ENCODE results near the gene COG5.
"Not testable (repeated sequence)": the region's sequence is repeated elsewhere in the genome, so short reads cannot be mapped to it uniquely, and the experiment has no call there.

Gene COG5

DNA sequence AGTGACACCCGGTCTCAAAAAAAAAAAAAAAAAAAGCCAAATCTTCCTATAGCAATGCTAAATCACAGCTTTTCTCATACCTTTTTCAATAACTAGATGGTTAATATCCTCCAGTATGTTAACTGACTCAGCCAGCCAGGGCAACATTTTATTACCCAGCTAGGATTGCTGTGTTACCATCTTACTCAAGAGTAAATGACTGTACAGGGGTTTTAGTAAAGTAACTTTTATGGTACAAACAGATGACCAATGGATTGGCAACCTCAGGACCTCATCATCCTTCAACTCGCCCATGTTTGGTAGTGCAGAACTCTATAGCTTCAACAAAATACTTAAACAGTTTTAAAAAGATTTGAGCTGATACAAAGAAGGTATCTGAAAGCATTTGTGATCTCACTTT is 335.4 kb downstream of the COG5 start:
- DNase-seq (ENCODE audit: low read depth) = no peak
- TF ChIP-seq, protein P1, sequence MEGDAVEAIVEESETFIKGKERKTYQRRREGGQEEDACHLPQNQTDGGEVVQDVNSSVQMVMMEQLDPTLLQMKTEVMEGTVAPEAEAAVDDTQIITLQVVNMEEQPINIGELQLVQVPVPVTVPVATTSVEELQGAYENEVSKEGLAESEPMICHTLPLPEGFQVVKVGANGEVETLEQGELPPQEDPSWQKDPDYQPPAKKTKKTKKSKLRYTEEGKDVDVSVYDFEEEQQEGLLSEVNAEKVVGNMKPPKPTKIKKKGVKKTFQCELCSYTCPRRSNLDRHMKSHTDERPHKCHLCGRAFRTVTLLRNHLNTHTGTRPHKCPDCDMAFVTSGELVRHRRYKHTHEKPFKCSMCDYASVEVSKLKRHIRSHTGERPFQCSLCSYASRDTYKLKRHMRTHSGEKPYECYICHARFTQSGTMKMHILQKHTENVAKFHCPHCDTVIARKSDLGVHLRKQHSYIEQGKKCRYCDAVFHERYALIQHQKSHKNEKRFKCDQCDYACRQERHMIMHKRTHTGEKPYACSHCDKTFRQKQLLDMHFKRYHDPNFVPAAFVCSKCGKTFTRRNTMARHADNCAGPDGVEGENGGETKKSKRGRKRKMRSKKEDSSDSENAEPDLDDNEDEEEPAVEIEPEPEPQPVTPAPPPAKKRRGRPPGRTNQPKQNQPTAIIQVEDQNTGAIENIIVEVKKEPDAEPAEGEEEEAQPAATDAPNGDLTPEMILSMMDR (IDR thresholded peaks at IDR 0.05; ENCODE audit: low read depth, low read length, missing control alignments) = no peak
- in situ Hi-C loops (cut with HindIII; ENCODE audit: low sequenced_read_pairs) = no loop called here
- H3K4me3 ChIP-seq (ENCODE audit: low read depth, low read length) = no peak overlapping the region

DNA sequence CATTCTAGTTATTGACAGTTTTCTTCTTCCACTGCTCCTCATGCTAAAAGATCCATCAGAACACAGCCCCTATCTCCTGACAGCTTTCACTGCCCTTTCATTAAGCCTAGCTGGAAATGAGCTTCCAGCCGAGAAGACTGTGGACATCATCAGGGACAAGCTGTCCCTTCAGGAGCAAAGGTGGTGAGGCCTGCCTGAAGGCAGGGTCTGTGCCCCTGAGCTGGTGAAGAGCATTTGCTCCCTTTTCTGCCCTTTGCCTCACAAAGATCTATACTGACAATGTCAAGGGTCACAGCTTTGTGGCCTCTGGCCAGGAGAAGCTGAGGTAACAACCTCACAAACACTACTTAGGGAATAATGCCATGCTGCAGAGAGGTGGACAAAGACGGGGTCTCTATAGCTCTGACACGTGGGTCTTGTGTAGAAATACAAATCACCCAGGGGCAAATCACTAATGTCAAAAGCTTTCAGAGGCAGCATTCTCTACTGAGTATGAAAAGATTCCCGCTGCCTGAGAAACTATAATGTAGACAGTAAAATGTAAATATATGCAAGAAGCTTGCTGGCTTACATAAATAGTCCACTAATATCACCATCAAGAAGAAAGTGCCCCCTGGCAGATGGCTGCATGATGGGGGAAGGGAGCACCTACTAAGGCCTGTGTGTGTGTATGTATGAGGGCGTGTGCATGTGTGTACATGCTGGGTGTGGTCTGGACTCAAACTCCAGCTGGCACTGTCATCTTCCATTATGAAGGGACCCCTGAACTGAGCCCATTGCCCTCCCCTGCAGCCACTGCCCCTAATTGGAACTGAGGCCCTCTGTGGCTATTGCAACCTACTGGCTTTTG is 339.1 kb downstream of the COG5 start:
- DNase-seq (ENCODE audit: low read depth) = no peak
- TF ChIP-seq, protein P1 (IDR thresholded peaks at IDR 0.05; ENCODE audit: low read depth, low read length, missing control alignments) = no peak
- in situ Hi-C loops (cut with HindIII; ENCODE audit: low sequenced_read_pairs) = no loop called here
- no peak overlapping the region for H3K4me3 ChIP-seq (ENCODE audit: low read depth, low read length)

DNA sequence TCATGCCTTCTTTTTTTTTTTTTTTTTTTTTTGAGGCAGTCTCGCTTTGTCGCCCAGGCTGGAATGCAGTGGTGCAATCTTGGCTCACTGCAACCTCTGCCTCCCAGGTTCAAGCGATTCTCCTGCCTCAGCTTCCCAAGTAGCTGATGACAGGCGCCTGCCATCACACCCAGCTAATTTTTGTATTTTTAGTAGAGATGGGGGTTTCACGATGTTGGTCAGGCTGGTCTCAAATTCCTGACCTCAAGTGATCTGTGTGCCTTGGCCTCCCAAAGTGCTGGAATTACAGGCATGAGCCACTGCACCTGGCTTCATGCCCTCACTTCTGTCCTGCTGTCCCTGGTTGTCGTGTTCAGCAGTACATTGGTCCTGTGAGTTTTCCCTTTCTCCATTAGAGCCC is 342.9 kb downstream of the COG5 start:
- H3K4me3 ChIP-seq (ENCODE audit: low read depth, low read length); DNase-seq (ENCODE audit: low read depth); in situ Hi-C loops (cut with HindIII; ENCODE audit: low sequenced_read_pairs): not testable (repeated sequence)

DNA sequence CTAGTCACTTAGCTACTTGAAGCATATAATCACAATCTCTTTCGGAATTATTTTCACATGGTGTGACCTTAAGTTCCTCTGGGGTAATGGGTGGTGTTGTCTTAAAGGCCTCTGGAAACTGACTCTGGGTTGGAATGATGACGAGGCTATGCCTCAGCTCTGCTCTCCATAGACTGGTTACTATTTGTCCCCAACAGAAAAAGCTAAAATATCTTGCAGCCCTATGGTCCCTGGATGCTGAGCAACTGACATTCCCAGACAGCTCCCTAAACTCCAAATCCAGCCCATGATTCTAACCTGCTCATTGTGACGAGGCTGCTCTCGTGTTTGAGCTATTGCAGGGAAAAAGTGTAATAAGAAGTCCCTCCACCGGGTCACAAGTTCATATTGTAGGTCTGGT is 343.4 kb downstream of the COG5 start:
- DNase-seq (ENCODE audit: low read depth) = no peak
- in situ Hi-C loops (cut with HindIII; ENCODE audit: low sequenced_read_pairs) = no loop called here
- TF ChIP-seq, protein P1 (IDR thresholded peaks at IDR 0.05; ENCODE audit: low read depth, low read length, missing control alignments) = no peak
- no peak overlapping the region for H3K4me3 ChIP-seq (ENCODE audit: low read depth, low read length)

DNA sequence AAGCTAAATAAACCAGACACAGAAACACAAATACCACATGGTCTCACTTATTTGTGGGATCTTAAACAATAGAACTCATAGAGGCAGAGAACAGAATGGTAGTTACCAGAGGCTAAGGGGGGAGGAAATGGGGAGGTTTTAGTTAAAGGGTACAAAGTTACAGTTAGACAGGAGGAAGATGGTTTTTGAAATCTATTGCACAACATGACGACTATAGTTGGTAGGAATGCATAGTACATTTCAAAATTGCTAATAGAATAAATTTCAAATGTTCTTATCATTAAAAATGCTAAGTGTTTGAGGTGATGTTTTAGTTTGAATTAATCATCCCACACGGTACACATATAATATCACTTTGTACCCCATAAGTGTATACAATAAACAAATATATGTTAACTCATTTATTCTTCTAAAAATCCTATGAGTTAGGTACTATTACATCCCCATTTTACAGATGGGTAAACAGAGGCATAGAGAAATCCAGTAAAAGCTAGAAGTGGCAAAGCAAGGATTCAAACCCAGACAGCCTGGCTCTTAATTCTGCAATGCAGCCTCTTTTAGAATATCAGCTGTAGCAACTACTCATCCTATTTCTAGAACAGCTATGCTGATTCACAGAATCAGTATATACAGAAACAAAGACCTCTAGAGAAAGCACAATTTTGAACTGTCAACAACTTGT is 344.0 kb downstream of the COG5 start:
- no peak overlapping the region for H3K4me3 ChIP-seq (ENCODE audit: low read depth, low read length)
- no peak for DNase-seq (ENCODE audit: low read depth)
- TF ChIP-seq, protein P1 (IDR thresholded peaks at IDR 0.05; ENCODE audit: low read depth, low read length, missing control alignments) = no peak
- in situ Hi-C loops (cut with HindIII; ENCODE audit: low sequenced_read_pairs) = no loop called here

DNA sequence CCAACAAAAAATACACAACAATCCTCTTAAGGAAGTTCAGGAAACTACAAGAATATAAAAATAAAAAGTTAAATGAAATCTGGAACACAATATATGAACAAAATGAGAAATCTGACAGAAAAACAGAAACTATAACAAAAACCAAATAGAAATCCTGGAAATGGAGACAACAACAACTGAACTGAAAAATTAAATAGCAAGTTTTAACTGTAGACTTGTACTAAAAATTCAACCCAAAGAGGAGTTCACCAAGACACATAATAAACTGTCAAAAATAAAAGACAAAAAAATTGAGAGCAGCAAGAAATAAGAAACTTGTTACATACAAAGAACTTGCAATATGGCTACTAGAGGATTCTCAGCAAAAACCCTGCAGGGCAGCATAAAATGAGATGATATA is 349.8 kb downstream of the COG5 start:
- in situ Hi-C loops (cut with HindIII; ENCODE audit: low sequenced_read_pairs) = no loop called here
- no peak for DNase-seq (ENCODE audit: low read depth)
- TF ChIP-seq, protein P1 (IDR thresholded peaks at IDR 0.05; ENCODE audit: low read depth, low read length, missing control alignments) = no peak
- no peak overlapping the region for H3K4me3 ChIP-seq (ENCODE audit: low read depth, low read length)

DNA sequence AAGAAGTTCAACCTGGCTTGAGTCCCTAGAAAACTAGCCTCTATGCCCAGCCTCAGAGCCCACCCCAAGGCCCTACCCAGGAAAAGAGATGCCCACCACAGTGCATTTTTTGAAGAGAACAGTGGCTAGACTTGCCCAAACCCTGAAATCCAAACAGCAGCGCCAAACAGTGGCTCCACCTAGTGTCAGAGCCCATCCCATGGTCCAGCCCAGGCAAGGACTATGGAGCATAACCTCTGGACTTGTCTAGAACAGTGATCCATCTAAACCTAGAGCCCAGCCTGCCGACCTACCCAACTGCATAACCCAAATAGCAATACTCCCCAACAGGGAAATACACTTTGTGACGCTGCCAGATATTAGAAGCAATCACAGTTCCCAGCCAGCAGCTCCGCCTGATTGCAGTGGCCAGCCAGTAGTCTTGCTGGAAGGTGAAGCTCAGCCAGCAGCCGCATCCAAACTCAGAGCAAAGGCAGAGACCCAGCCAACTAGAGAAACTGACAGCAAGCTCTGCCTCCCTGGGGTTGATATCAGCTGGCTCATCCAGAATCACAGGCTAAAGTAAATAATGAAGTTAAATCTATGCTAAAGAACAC is 350.4 kb downstream of the COG5 start:
- in situ Hi-C loops (cut with HindIII; ENCODE audit: low sequenced_read_pairs) = no loop called here
- H3K4me3 ChIP-seq (ENCODE audit: low read depth, low read length) = no peak overlapping the region
- TF ChIP-seq, protein P1 (IDR thresholded peaks at IDR 0.05; ENCODE audit: low read depth, low read length, missing control alignments) = no peak
- no peak for DNase-seq (ENCODE audit: low read depth)
